Measurements from ENCODE around the gene DNAJB6.

DNAJB6 gene

DNA sequence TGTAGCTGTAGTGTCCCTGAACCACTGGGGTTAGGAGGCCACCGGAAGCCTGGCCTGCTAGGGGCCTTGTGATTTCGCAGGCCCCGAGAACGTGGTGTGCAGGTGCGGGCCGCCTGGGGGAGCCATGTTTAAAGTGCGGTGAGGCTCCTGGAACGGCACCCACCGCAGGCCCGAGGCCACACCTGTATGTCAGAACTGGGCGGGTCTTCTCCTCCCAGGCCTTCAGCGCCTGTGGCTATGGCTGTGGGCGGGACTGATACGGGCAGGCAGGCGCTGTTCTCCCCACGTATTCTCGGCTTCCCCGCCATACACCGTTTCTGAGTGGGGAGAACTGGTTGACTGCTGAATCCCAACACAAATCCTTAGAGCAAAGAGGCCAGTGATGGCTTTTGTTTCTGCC is 74.8 kb downstream of the DNAJB6 start:
- no peak for DNase-seq

GRCh38 chr7:157412021-157412443 is 75.2 kb downstream of the DNAJB6 start:
- no peak for DNase-seq

GRCh38 chr7:157412491-157413180 is 75.8 kb downstream of the DNAJB6 start:
- no peak for DNase-seq

GRCh38 chr7:157413881-157414701 is 77.3 kb downstream of the DNAJB6 start:
- DNase-seq: no peak

DNA sequence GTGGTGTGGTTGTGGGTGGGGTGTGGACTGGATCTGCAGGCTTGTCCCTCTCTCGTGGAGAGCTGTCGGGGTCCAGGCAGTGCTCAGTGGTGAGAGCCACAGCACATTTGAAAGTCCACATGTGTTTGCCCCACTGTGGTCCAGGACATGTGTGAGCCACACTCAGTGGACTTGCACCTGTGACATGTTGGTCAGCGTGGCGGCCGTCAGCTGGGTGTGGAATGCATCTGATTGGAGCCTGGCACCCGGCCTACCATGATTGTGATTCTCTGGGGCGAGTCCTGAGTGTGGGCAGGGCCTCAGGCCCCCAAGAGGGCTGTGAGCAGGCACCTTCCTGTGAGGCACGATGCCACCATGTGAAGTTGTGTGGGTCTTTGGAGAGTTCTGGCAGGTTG is 77.9 kb downstream of the DNAJB6 start:
- no peak for DNase-seq

- DNase-seq: no peak
Observed at GRCh38 chr7:157415486-157415885, 78.7 kb downstream of the DNAJB6 start.

DNA sequence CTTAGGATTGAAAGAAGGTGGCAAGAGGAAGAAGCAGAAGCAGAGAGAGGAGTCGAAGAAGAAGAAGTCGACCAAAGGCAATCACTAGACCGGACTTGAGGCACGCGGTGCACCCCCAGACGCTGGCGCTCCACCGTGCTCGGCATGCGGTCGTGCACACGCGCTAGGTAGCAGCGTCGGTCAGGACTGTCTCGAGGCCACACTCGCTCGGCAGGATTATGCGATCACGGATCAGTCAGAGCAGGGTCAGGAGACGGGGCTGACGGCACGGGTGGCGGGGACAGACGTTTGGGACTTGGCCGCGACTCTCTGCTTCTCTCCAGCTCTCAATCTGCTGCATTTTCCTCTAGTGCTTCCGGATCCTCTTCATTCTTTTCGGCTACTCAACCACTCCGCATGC is 79.2 kb downstream of the DNAJB6 start:
- DNase-seq: no peak

- DNase-seq: no peak
Observed at GRCh38 chr7:157418204-157419034, 81.6 kb downstream of the DNAJB6 start.

DNA sequence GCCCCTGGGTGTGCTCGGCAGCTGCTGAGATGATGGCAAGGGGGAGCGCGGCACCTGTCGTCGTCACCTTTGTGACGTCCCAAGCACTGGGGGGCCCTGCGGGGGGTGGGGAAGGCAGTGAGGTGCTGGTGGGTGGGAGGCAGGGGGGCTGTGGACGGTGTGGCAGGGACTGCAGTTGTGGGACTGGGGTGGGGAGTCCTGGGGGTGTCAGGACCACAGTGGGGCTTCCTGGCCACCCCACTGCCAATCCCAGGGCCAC is 82.2 kb downstream of the DNAJB6 start:
- no peak for DNase-seq

DNA sequence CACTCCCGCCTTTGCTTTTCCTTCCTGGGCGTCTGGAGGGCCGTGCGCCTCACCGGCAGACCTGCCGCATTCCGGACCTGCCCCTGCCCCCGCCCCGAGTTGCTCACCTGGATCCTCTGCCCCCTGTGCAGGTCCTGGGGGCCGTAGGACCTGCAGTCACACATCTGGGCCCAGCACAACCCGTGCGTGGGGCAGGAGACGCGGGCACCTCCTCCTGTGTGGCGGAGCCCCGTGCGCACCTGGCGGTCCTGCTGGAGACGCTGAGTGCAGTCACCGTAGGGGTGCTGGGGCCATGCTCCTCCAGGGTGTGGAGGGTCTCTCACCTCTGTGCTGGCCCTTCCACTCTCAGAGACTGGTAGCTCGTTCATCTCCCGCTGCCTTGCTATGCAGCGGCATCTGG is 85.5 kb downstream of the DNAJB6 start:
- DNase-seq: no peak

DNA sequence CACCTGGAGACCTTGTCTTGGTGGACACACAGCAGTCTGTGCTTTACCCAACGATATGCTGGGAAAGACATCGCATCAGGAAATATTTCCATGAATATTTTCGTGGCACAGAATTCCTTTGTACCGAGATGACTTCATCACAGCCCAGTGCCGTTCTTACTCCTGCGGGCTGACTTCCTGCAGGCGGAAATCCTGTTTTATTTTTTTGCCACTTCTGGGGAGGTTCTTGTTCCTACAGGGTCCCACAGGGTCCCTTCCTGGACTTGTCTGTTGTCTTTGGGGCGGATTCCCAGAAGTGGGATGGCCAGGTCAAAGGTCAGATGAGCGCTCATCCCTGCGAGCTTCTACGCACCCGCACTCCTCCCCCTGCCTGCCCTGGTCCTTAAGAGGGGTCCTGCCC is 86.5 kb downstream of the DNAJB6 start:
- no peak for DNase-seq

GRCh38 chr7:157423886-157424565 is 87.2 kb downstream of the DNAJB6 start:
- no peak for DNase-seq

GRCh38 chr7:157425137-157425731 is 88.4 kb downstream of the DNAJB6 start:
- no peak for DNase-seq

- no peak for DNase-seq
Observed at GRCh38 chr7:157425761-157426160, 89.0 kb downstream of the DNAJB6 start.

DNA sequence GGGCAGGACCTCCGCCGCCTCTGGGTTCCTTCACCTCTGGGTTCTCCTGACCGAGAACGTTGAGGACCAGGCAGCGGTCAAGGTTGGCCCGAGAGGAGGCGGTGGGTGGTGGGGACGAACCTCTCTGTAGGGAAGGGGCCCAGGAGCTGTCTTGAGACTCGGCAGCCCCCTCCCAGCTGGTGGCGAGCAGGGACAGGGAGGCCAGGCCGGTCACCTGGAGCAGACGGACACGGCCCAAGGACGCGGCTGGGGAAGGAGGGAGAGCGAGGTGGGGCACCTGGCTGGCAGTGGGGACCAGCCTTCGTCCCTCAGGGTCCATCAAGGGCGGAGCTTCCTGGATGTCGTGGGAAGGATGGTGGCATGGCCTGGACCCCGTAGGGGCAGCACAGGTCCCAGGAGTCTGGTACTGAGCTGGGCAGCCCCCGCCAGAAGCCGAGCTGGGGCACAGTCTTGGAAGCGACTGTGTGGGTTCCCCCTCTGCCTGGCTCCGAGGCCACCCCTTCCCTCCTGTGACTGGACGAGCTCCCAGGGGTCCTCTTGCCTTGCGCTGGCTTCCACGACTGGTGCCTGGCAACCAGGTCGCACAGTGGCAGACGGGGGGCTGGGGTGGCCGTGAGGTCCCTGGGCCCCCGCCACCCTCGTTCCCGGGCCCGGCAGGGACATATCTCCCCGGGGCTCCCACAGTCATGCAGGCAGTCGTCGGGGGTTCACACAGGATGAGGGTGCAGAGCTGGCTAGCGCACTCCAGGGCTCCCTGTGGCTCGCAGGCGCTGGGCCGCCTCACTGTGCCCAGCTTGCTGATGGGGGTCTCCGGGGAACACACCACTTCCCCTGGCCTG is 89.9 kb downstream of the DNAJB6 start:
- no peak for DNase-seq

DNA sequence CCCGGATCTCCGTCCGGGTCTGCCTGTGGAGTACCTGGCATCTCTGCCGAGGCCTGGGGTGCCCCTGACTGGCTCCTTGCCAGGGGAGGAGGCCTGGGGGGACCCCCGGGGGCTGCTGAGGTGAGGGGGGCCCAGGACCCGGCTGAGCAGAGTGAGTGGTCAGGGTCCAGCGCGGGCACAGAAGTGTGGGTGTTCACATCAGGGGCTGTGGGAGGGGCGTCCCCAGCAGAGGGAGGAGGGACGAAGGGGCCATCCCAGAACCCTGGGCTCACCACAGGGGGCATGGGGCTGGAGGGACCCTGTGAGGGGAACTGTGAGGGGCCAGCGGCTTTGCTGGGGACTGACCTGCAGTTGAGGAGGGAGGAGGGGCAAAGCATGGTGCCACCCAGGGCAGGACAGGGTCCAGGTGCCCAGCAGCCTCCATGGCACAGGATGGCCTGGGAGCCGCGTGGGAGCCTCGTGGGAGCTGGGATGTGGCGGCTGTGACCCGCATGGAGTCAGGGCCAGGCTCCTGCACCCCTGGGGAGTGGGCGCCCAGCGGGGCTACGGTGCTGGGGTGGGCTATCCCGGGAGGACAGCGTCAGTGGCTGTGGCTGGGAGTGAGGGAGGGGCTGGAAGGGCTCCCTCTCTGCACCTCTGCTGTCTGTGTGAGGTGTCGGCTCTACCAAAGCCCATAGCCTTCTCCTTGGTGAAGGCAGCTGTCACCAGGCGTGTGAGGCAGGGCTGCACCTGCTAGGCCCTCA is 91.2 kb downstream of the DNAJB6 start:
- no peak for DNase-seq

- no peak for DNase-seq
Observed at GRCh38 chr7:157428554-157428945, 91.7 kb downstream of the DNAJB6 start.

DNA sequence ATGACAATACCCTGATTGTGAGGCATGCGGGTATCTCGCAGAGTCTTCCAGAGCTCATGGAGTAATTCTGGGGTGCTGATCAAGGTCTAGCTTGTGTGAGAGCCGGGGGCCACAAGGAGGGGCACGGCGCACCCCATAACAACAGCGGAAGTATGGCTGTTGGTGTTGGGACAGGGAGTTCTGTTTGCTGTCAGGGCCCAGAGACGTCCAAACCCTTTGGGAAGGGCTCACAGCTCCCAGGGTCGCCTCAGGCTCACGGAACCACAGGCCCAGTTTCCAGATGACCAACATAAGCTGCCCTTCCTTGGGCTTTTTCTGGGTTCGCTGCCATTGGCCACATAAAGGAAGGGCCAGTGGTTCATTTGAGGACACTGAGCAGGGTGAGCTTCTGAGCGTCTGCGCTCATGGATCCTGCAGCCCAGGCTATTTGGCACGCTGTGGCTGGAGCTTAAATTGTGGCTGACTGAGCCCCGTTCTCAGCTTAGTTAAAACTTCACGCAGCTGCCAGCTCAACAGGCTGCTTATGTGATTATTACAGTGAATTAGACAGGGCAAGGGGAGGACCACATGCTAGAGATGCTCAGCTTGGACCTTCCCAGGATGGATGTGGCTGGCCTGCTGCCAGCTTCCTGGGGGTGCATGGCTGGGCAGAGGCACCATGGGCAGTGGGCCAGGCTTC is 92.3 kb downstream of the DNAJB6 start:
- DNase-seq: peak; percentile 42

DNA sequence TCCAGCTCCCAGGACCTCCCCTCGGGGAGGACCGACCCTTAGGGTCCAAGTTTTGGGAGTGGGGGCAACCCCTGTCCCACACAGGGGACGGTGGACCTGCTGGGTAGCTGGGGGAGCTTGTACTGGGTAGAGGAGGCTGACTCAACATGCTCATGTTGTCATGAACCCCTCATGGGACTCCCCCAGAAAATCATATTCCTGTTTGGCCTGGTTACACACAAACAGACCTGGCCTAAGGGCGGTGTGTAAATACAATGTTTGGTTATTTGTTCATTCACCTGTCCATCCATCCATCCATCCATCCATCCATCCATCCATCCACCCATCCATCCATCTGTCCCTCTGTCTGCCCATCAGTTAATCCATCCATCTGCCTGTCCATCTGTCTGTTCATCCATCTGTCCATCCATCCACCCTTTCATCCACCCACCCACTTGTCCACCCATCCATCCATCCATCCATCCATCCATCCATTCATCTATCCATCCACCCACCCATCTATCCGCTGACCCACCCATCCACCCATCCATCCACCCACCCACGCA is 92.9 kb downstream of the DNAJB6 start:
- DNase-seq: no peak

- DNase-seq: no peak
Observed at GRCh38 chr7:157430721-157431120, 93.9 kb downstream of the DNAJB6 start.

Data from NCI-H69 (cell line).